Sigmoid colon (tissue), 4 donors: ENCODE measurements around the gene DRAP1.

Experiments
- CTCF ChIP-seq, 4 experiments: fragments of 450-650 bp in 3 of 4; fragments of 200-600 bp in 1 of 4; IDR thresholded peaks; one replicate each; pipeline ENCODE4 v1.5.1; 2016 to 2019; ENCODE audit warnings: antibody characterized with exemption in 4 of 4, mild to moderate bottlenecking in 3 of 4, moderate library complexity in 2 of 4
- EP300 ChIP-seq, 4 donors: sonication (generic); formaldehyde crosslinking; IDR thresholded peaks; one replicate each; pipeline ENCODE4 v1.6.1; 2017; ENCODE audit warnings: antibody characterized with exemption in 4 of 4
- POLR2A ChIP-seq, 2 donors: fragments of 450-650 bp; IDR thresholded peaks; one replicate each; pipeline ENCODE4 v1.6.1; 2016; ENCODE audit warnings: antibody characterized with exemption in 2 of 2, mild to moderate bottlenecking in 2 of 2, moderate library complexity in 2 of 2
- POLR2AphosphoS5 ChIP-seq, 4 donors: sonication (generic); formaldehyde crosslinking; IDR thresholded peaks; one replicate each; pipeline ENCODE4 v1.6.1; 2017; ENCODE audit warnings: antibody characterized with exemption in 4 of 4

GRCh38 chr11:65879617-65880016 is 39.6 kb upstream of the DRAP1 start, which contains the start of gene CTSW:
- TF ChIP-seq CTCF (IDR thresholded peaks at IDR 0.05) (no peak), POLR2AphosphoS5 (IDR thresholded peaks at IDR 0.05) (no peak), POLR2A (IDR thresholded peaks at IDR 0.05) (no peak), EP300 (IDR thresholded peaks at IDR 0.05) (no peak)
